ENCODE results near the gene MADCAM1. TPM values are rescaled to one million over a fixed set of nuclear protein-coding genes. Genes with fewer than 3 reads are reported as not detected.
A peak's percentile ranks its signal among the peaks of the same experiment; 100 is the strongest.
"Not testable (repeated sequence)": the region's sequence is repeated elsewhere in the genome, so short reads cannot be mapped to it uniquely, and the experiment has no call there.

Gene MADCAM1
- total RNA-seq, 1 donor from 2014 or later = 2.6 TPM

DNA sequence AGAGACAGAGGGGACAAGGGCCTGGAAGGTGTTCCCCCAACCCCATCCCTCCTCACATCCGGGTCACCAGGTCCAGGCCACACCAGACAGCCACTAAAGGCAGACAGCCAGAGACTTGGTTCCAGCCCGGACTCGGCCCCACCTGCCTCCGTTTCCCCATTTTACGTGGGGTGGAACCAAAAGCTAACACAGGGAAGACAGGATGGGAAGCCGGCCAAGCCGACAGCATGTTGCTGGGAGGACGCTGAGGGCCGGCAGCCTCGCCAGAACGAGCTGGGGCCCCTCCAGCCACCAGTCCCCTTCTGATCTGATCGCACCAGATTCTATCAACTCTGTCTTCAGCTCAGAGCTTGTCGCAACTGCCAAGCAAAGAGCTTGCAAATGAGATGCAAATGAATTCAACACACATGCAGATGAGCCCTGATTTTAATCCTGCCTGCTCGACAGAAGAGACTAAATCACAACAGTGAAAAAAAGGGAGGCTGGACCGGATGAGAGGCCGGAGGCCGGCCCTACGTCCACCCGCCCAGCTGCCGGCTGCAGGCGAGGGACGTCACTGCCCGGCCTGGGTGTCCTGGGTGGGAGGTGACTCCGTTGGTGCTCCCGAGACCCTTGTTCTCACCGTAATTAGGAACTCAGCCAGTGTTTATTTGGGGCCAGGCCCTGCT is 17.9 kb upstream of the MADCAM1 start:
- Histone ChIP-seq H3K9ac (ENCODE audit: low read depth in 1 of 3, low read length in 3 of 3) (no peak overlapping the region), H3K4me3 (ENCODE audit: low read length in 3 of 3) (no peak overlapping the region), H3K36me3 (ENCODE audit: control insufficient read depth in 3 of 3, insufficient read depth in 3 of 3, low read length in 3 of 3) (no peaks in the 10 kb centered on the region), H3K9me3 (ENCODE audit: control insufficient read depth in 3 of 3, low read length in 3 of 3) (no peaks in the 10 kb centered on the region), H3K4me1 (ENCODE audit: control insufficient read depth in 3 of 3, insufficient read depth in 3 of 3, low read length in 3 of 3) (peaks cover 10 to 18% (median 16%) of the 10 kb centered on the region in 3 donors), H3K27me3 (ENCODE audit: control insufficient read depth in 3 of 3, insufficient read depth in 3 of 3, low read length in 3 of 3) (peaks cover 3 to 5% (median 5%) of the 10 kb centered on the region in 3 donors), H3K27ac (ENCODE audit: low read depth, low read length) (no peak overlapping the region)

- Histone ChIP-seq H3K9ac (ENCODE audit: low read depth in 1 of 3, low read length in 3 of 3) (peak overlapping the region in 1 of 3 donors; percentile 20), H3K36me3 (ENCODE audit: control insufficient read depth in 3 of 3, insufficient read depth in 3 of 3, low read length in 3 of 3) (no peaks in the 10 kb centered on the region), H3K27ac (ENCODE audit: low read depth, low read length) (no peak overlapping the region), H3K4me1 (ENCODE audit: control insufficient read depth in 3 of 3, insufficient read depth in 3 of 3, low read length in 3 of 3) (peaks cover 10 to 18% (median 16%) of the 10 kb centered on the region in 3 donors), H3K4me3 (ENCODE audit: low read length in 3 of 3) (no peak overlapping the region), H3K9me3 (ENCODE audit: control insufficient read depth in 3 of 3, low read length in 3 of 3) (no peaks in the 10 kb centered on the region), H3K27me3 (ENCODE audit: control insufficient read depth in 3 of 3, insufficient read depth in 3 of 3, low read length in 3 of 3) (peaks cover 5 to 10% (median 8%) of the 10 kb centered on the region in 3 donors)
Measured at GRCh38 chr19:478976-479375, 17.3 kb upstream of the MADCAM1 start.

DNA sequence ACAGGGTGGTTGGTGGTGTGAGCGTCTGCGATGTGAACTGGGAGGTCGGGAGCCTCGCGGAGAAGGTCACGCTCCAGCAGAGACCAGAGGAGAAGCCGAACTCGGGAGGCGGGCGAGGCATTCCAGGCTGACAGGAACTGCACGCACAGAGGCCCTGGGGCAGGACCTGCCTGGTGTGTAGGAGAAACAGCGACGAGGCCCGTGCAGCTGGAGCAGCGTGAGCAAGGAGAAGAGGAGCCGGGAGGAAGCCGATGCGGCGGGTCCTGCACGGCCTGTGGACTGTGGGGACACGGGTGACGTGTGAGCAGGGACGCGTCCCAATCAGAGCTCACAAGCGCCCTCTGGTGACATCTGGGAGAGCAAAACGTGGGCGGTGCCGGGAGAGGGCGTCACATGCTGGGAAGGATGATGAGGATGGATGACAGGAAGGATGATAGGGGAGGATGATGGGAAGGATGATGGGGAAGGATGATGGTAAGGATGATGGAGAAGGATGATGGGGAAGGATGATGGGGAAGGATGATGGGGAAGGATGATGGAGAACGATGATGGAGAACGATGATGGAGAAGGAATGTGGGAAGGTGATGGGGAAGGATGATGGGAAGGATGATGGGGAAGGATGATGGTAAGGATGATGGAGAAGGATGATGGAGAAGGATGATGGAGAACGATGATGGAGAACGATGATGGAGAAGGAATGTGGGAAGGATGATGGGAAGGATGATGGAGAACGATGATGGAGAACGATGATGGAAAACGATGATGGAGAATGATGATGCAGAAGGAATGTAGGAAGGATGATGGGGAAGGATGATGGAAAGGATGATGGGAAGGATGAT is 16.1 kb upstream of the MADCAM1 start:
- Histone ChIP-seq H3K9ac (ENCODE audit: low read depth in 1 of 3, low read length in 3 of 3) (peak overlapping the region in 1 of 3 donors; percentile 62), H3K9me3 (ENCODE audit: control insufficient read depth in 3 of 3, low read length in 3 of 3) (no peaks in the 10 kb centered on the region), H3K4me1 (ENCODE audit: control insufficient read depth in 3 of 3, insufficient read depth in 3 of 3, low read length in 3 of 3) (peaks cover 4 to 10% (median 7%) of the 10 kb centered on the region in 3 donors), H3K36me3 (ENCODE audit: control insufficient read depth in 3 of 3, insufficient read depth in 3 of 3, low read length in 3 of 3) (no peaks in the 10 kb centered on the region), H3K27me3 (ENCODE audit: control insufficient read depth in 3 of 3, insufficient read depth in 3 of 3, low read length in 3 of 3) (peaks cover 9 to 16% (median 15%) of the 10 kb centered on the region in 3 donors), H3K27ac (ENCODE audit: low read depth, low read length) (no peak overlapping the region), H3K4me3 (ENCODE audit: low read length in 3 of 3) (peak overlapping the region; percentile 58 to 66 (median 63))

DNA sequence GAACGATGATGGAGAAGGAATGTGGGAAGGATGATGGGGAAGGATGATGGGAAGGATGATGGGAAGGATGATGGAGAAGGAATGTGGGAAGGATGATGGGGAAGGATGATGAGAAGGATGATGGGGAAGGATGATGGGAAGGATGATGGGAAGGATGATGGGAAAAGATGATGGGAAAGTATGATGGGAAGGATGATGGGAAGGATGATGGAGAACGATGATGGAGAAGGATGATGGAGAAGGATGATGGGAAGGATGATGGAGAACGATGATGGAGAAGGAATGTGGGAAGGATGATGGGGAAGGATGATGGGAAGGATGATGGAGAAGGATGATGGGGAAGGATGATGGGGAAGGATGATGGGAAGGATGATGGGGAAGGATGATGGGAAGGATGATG is 15.2 kb upstream of the MADCAM1 start:
- not testable (repeated sequence) for H3K27ac ChIP-seq (ENCODE audit: low read depth, low read length); H3K4me1 ChIP-seq (ENCODE audit: control insufficient read depth in 3 of 3, insufficient read depth in 3 of 3, low read length in 3 of 3); H3K36me3 ChIP-seq (ENCODE audit: control insufficient read depth in 3 of 3, insufficient read depth in 3 of 3, low read length in 3 of 3); H3K9me3 ChIP-seq (ENCODE audit: control insufficient read depth in 3 of 3, low read length in 3 of 3); H3K9ac ChIP-seq (ENCODE audit: low read depth in 1 of 3, low read length in 3 of 3); H3K4me3 ChIP-seq (ENCODE audit: low read length in 3 of 3)
- peaks cover 13 to 25% (median 21%) of the 10 kb centered on the region in 3 donors for H3K27me3 ChIP-seq (ENCODE audit: control insufficient read depth in 3 of 3, insufficient read depth in 3 of 3, low read length in 3 of 3)

- H3K4me1 ChIP-seq (ENCODE audit: control insufficient read depth in 3 of 3, insufficient read depth in 3 of 3, low read length in 3 of 3) = peaks cover 5 to 6% (median 6%) of the 10 kb centered on the region in 3 donors
- no peaks in the 10 kb centered on the region for H3K36me3 ChIP-seq (ENCODE audit: control insufficient read depth in 3 of 3, insufficient read depth in 3 of 3, low read length in 3 of 3)
- H3K4me3 ChIP-seq (ENCODE audit: low read length in 3 of 3) = no peak overlapping the region
- H3K27ac ChIP-seq (ENCODE audit: low read depth, low read length) = no peak overlapping the region
- peaks cover 13 to 26% (median 25%) of the 10 kb centered on the region in 3 donors for H3K27me3 ChIP-seq (ENCODE audit: control insufficient read depth in 3 of 3, insufficient read depth in 3 of 3, low read length in 3 of 3)
- no peaks in the 10 kb centered on the region for H3K9me3 ChIP-seq (ENCODE audit: control insufficient read depth in 3 of 3, low read length in 3 of 3)
- H3K9ac ChIP-seq (ENCODE audit: low read depth in 1 of 3, low read length in 3 of 3) = no peak overlapping the region
Measured at GRCh38 chr19:482186-483041, 13.9 kb upstream of the MADCAM1 start.

- no peaks in the 10 kb centered on the region for H3K36me3 ChIP-seq (ENCODE audit: control insufficient read depth in 3 of 3, insufficient read depth in 3 of 3, low read length in 3 of 3)
- no peaks in the 10 kb centered on the region for H3K9me3 ChIP-seq (ENCODE audit: control insufficient read depth in 3 of 3, low read length in 3 of 3)
- H3K9ac ChIP-seq (ENCODE audit: low read depth in 1 of 3, low read length in 3 of 3) = no peak overlapping the region
- H3K27me3 ChIP-seq (ENCODE audit: control insufficient read depth in 3 of 3, insufficient read depth in 3 of 3, low read length in 3 of 3) = peaks cover 13 to 26% (median 26%) of the 10 kb centered on the region in 3 donors
- no peak overlapping the region for H3K27ac ChIP-seq (ENCODE audit: low read depth, low read length)
- no peak overlapping the region for H3K4me3 ChIP-seq (ENCODE audit: low read length in 3 of 3)
- peaks cover 5 to 9% (median 6%) of the 10 kb centered on the region in 3 donors for H3K4me1 ChIP-seq (ENCODE audit: control insufficient read depth in 3 of 3, insufficient read depth in 3 of 3, low read length in 3 of 3)
Measured at GRCh38 chr19:483332-484072, 12.8 kb upstream of the MADCAM1 start.

DNA sequence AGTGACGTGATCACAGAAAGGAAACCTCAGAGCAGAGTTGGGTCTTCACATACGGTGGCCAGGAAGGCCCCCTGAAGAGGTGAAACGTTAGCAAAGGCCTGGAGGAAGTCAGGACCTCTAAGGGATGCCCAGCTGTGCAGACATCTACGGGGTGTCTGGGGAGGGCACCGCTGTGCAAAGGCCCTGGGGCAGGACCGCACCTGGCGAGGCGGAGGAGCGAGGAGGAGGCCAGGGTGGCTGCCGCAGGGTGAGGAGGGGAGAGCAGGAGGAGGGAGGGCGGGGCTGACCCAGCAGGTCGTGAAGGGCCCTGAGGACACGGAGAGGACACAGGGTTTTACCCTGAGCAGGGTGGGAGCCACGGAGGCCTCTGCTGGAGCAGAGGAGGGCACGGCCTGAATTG is 11.8 kb upstream of the MADCAM1 start:
- peaks cover 13 to 26% (median 26%) of the 10 kb centered on the region in 3 donors for H3K27me3 ChIP-seq (ENCODE audit: control insufficient read depth in 3 of 3, insufficient read depth in 3 of 3, low read length in 3 of 3)
- H3K36me3 ChIP-seq (ENCODE audit: control insufficient read depth in 3 of 3, insufficient read depth in 3 of 3, low read length in 3 of 3) = no peaks in the 10 kb centered on the region
- H3K9ac ChIP-seq (ENCODE audit: low read depth in 1 of 3, low read length in 3 of 3) = no peak overlapping the region
- H3K4me3 ChIP-seq (ENCODE audit: low read length in 3 of 3) = no peak overlapping the region
- no peak overlapping the region for H3K27ac ChIP-seq (ENCODE audit: low read depth, low read length)
- no peaks in the 10 kb centered on the region for H3K9me3 ChIP-seq (ENCODE audit: control insufficient read depth in 3 of 3, low read length in 3 of 3)
- H3K4me1 ChIP-seq (ENCODE audit: control insufficient read depth in 3 of 3, insufficient read depth in 3 of 3, low read length in 3 of 3) = peaks cover 6 to 10% (median 6%) of the 10 kb centered on the region in 3 donors

- no peak overlapping the region for H3K27ac ChIP-seq (ENCODE audit: low read depth, low read length)
- H3K4me1 ChIP-seq (ENCODE audit: control insufficient read depth in 3 of 3, insufficient read depth in 3 of 3, low read length in 3 of 3) = peaks cover 4 to 11% (median 9%) of the 10 kb centered on the region in 3 donors
- peak overlapping the region in 1 of 3 donors; percentile 25 for H3K9ac ChIP-seq (ENCODE audit: low read depth in 1 of 3, low read length in 3 of 3)
- no peak overlapping the region for H3K4me3 ChIP-seq (ENCODE audit: low read length in 3 of 3)
- H3K9me3 ChIP-seq (ENCODE audit: control insufficient read depth in 3 of 3, low read length in 3 of 3) = no peaks in the 10 kb centered on the region
- H3K36me3 ChIP-seq (ENCODE audit: control insufficient read depth in 3 of 3, insufficient read depth in 3 of 3, low read length in 3 of 3) = no peaks in the 10 kb centered on the region
- H3K27me3 ChIP-seq (ENCODE audit: control insufficient read depth in 3 of 3, insufficient read depth in 3 of 3, low read length in 3 of 3) = peaks cover 13 to 26% (median 26%) of the 10 kb centered on the region in 3 donors
Measured at GRCh38 chr19:485077-485476, 11.2 kb upstream of the MADCAM1 start.

- Histone ChIP-seq H3K9ac (ENCODE audit: low read depth in 1 of 3, low read length in 3 of 3) (peak overlapping the region in 1 of 3 donors; percentile 25), H3K4me3 (ENCODE audit: low read length in 3 of 3) (no peak overlapping the region), H3K36me3 (ENCODE audit: control insufficient read depth in 3 of 3, insufficient read depth in 3 of 3, low read length in 3 of 3) (no peaks in the 10 kb centered on the region), H3K27me3 (ENCODE audit: control insufficient read depth in 3 of 3, insufficient read depth in 3 of 3, low read length in 3 of 3) (peaks cover 13 to 26% (median 26%) of the 10 kb centered on the region in 3 donors), H3K4me1 (ENCODE audit: control insufficient read depth in 3 of 3, insufficient read depth in 3 of 3, low read length in 3 of 3) (peaks cover 3 to 13% (median 12%) of the 10 kb centered on the region in 3 donors), H3K27ac (ENCODE audit: low read depth, low read length) (no peak overlapping the region), H3K9me3 (ENCODE audit: control insufficient read depth in 3 of 3, low read length in 3 of 3) (no peaks in the 10 kb centered on the region)
Measured at GRCh38 chr19:485583-486236, 10.6 kb upstream of the MADCAM1 start.

Data from skeletal muscle tissue (tissue), 4 donors.